ENCODE results near the gene TOX4.

Gene TOX4

GRCh38 chr14:21518725-21519124 is 41.7 kb downstream of the TOX4 start:
- no peak for DNase-seq (ENCODE audit: low read depth)
- no peak for TF ChIP-seq CTCF (IDR thresholded peaks at IDR 0.05; ENCODE audit: control insufficient read depth, extremely low read depth, insufficient read depth)
- H3K4me3 ChIP-seq (ENCODE audit: low read depth, low read length) = no peak overlapping the region

- TF ChIP-seq CTCF (IDR thresholded peaks at IDR 0.05; ENCODE audit: control insufficient read depth, extremely low read depth, insufficient read depth) = no peak
- H3K4me3 ChIP-seq (ENCODE audit: low read depth, low read length) = no peak overlapping the region
- DNase-seq (ENCODE audit: low read depth) = no peak
These were observed 43.8 kb downstream of the TOX4 start for GRCh38 chr14:21520767-21521166.

- no peak for DNase-seq (ENCODE audit: low read depth)
- no peak overlapping the region for H3K4me3 ChIP-seq (ENCODE audit: low read depth, low read length)
- TF ChIP-seq CTCF (IDR thresholded peaks at IDR 0.05; ENCODE audit: control insufficient read depth, extremely low read depth, insufficient read depth) = no peak
These were observed 44.5 kb downstream of the TOX4 start for GRCh38 chr14:21521501-21521900.

- no peak for TF ChIP-seq CTCF (IDR thresholded peaks at IDR 0.05; ENCODE audit: control insufficient read depth, extremely low read depth, insufficient read depth)
- no peak overlapping the region for H3K4me3 ChIP-seq (ENCODE audit: low read depth, low read length)
- no peak for DNase-seq (ENCODE audit: low read depth)
These were observed 46.2 kb downstream of the TOX4 start for GRCh38 chr14:21523203-21523602.

- no peak for TF ChIP-seq CTCF (IDR thresholded peaks at IDR 0.05; ENCODE audit: control insufficient read depth, extremely low read depth, insufficient read depth)
- DNase-seq (ENCODE audit: low read depth) = no peak
- H3K4me3 ChIP-seq (ENCODE audit: low read depth, low read length) = peak overlapping the region; percentile 65
These were observed 47.8 kb downstream of the TOX4 start for GRCh38 chr14:21524575-21525490.

- peak overlapping the region; percentile 65 for H3K4me3 ChIP-seq (ENCODE audit: low read depth, low read length)
- no peak for DNase-seq (ENCODE audit: low read depth)
- no peak for TF ChIP-seq CTCF (IDR thresholded peaks at IDR 0.05; ENCODE audit: control insufficient read depth, extremely low read depth, insufficient read depth)
These were observed 48.6 kb downstream of the TOX4 start for GRCh38 chr14:21525571-21525961.
